Stimulated activated CD4-positive, alpha-beta T cell treated with anti-CD3 and anti-CD28 coated beads, TNF-alpha, amount 100 ng/mL, for 24 hours (primary cell): Measurements from ENCODE around the gene FBXW2.
A peak's percentile ranks its signal among the peaks of the same experiment; 100 is the strongest.
"Not testable (repeated sequence)": the region's sequence is repeated elsewhere in the genome, so short reads cannot be mapped to it uniquely, and the experiment has no call there.

Experiments used
- DNase-seq, 3 experiments: peaks; one replicate each; pipeline ENCODE4 v3.0.0-alpha.2; 2020; ENCODE audit warnings: low read depth in 3 of 3

FBXW2 gene

GRCh38 chr9:120792898-120793765 is at the start of gene FBXW2:
Gene FBXW2, minus strand, starts transcription at chr9:120793416. Its CDS starts 5,158 bp downstream, at chr9:120788258.
- peak; percentile 82 to 91 (median 87) for DNase-seq

- DNase-seq: no peak
Observed at GRCh38 chr9:120841930-120842684, 48.9 kb upstream of the FBXW2 start.

- DNase-seq: no peak
Observed at GRCh38 chr9:120839146-120839545, 45.9 kb upstream of the FBXW2 start.

- no peak for DNase-seq
Observed at GRCh38 chr9:120837921-120838320, 44.7 kb upstream of the FBXW2 start.

GRCh38 chr9:120833325-120833724 is 40.1 kb upstream of the FBXW2 start:
- DNase-seq: no peak

GRCh38 chr9:120832807-120833206 is 39.6 kb upstream of the FBXW2 start:
- no peak for DNase-seq

GRCh38 chr9:120830865-120831264 is 37.6 kb upstream of the FBXW2 start:
- no peak for DNase-seq

- DNase-seq: no peak
Observed at GRCh38 chr9:120830151-120830550, 36.9 kb upstream of the FBXW2 start.

- no peak for DNase-seq
Observed at GRCh38 chr9:120829650-120830049, 36.4 kb upstream of the FBXW2 start.

- DNase-seq: no peak
Observed at GRCh38 chr9:120820095-120820494, 26.9 kb upstream of the FBXW2 start.

GRCh38 chr9:120818595-120818994 is 25.4 kb upstream of the FBXW2 start:
- DNase-seq: no peak

GRCh38 chr9:120815075-120815474 is 21.9 kb upstream of the FBXW2 start:
- DNase-seq: no peak

GRCh38 chr9:120808931-120809330 is 15.7 kb upstream of the FBXW2 start:
- no peak for DNase-seq

GRCh38 chr9:120807607-120808379 is 14.6 kb upstream of the FBXW2 start:
- DNase-seq: no peak

- not testable (repeated sequence) for DNase-seq
Observed at GRCh38 chr9:120804784-120805363, 11.7 kb upstream of the FBXW2 start.

GRCh38 chr9:120801441-120801840 is 8.2 kb upstream of the FBXW2 start:
- DNase-seq: no peak

- DNase-seq: no peak
Observed at GRCh38 chr9:120791161-120791560, 2.1 kb downstream of the FBXW2 start.

GRCh38 chr9:120787933-120788332 is 5.3 kb downstream of the FBXW2 start:
- no peak for DNase-seq

GRCh38 chr9:120783602-120784047 is 9.6 kb downstream of the FBXW2 start:
- DNase-seq: no peak

- DNase-seq: no peak
Observed at GRCh38 chr9:120781236-120781635, 12.0 kb downstream of the FBXW2 start.

GRCh38 chr9:120780367-120780766 is 12.8 kb downstream of the FBXW2 start:
- no peak for DNase-seq

- DNase-seq: no peak
Observed at GRCh38 chr9:120779227-120779626, 14.0 kb downstream of the FBXW2 start.
